Natural killer cell (primary cell): ENCODE data around the gene INPP4B. TPM values are rescaled to one million over a fixed set of nuclear protein-coding genes. Genes with fewer than 3 reads are reported as not detected.

Experiments used
- ATAC-seq, 3 donors: fragments of 150-1000 bp in 2 of 3; fragments of 200-7000 bp in 1 of 3; cut with Tn5 transposase; 1 replicate in 1 of 3; 2 replicates in 2 of 3; pipeline ENCODE4 v1.10.0; 2021; ENCODE audit warnings: mild to moderate bottlenecking in 2 of 3, moderate library complexity in 2 of 3
- DNase-seq, 2 donors: peaks; one replicate each; pipeline versions ENCODE4 v3.0.0 to v3.0.0-alpha.2; 2013 to 2021; ENCODE audit warnings: mixed read lengths in 1 of 2
- H3K27ac ChIP-seq: one replicate; pipeline ENCODE4 v1.5.1; 2013; ENCODE audit warnings: mild to moderate bottlenecking, low read length
- H3K27me3 ChIP-seq: one replicate; pipeline ENCODE4 v1.6.1; 2013; ENCODE audit warnings: low read length; ENCODE audit not compliant: control insufficient read depth, insufficient read depth
- H3K36me3 ChIP-seq: one replicate; pipeline ENCODE4 v1.6.1; 2013; ENCODE audit warnings: low read length; ENCODE audit not compliant: control insufficient read depth, insufficient read depth
- H3K4me1 ChIP-seq: one replicate; pipeline ENCODE4 v1.6.1; 2013; ENCODE audit warnings: low read length; ENCODE audit not compliant: control insufficient read depth, insufficient read depth
- H3K4me3 ChIP-seq: one replicate; pipeline ENCODE4 v1.5.1; 2013; ENCODE audit warnings: low read length
- H3K9me3 ChIP-seq: one replicate; pipeline ENCODE4 v1.6.1; 2013; ENCODE audit warnings: low read length; ENCODE audit not compliant: control insufficient read depth, insufficient read depth
- H3K27ac Mint-ChIP-seq, 2 donors: one replicate each; pipeline ENCODE4 v1.8.0; 2022; ENCODE audit warnings: mild to moderate bottlenecking in 2 of 2, mixed read lengths in 2 of 2, moderate library complexity in 1 of 2
- H3K27me3 Mint-ChIP-seq, 2 donors: one replicate each; pipeline ENCODE4 v1.8.0; 2022; ENCODE audit warnings: low read depth in 2 of 2, mixed read lengths in 2 of 2
- H3K36me3 Mint-ChIP-seq: one replicate; pipeline ENCODE4 v1.8.0; 2022; ENCODE audit warnings: mixed read lengths
- H3K4me1 Mint-ChIP-seq, 2 donors: one replicate each; pipeline ENCODE4 v1.8.0; 2022; ENCODE audit warnings: mixed read lengths in 2 of 2
- H3K4me3 Mint-ChIP-seq: one replicate; pipeline ENCODE4 v1.8.0; 2022; ENCODE audit warnings: mild to moderate bottlenecking, moderate library complexity, mixed read lengths
- H3K9me3 Mint-ChIP-seq, 2 donors: one replicate each; pipeline ENCODE4 v1.8.0; 2022; ENCODE audit warnings: mixed read lengths in 2 of 2
- WGBS: methylation state at CpG from one replicate; pipeline ENCODE4 v1.1.7; 2013; ENCODE audit warnings: missing lambda C conversion rate; ENCODE audit not compliant: insufficient coverage; 5-methylcytosine and 5-hydroxymethylcytosine counted together
- intact Hi-C: fragments of 100-400 bp; cut with micrococcal nuclease; formaldehyde crosslinking; loops from one replicate; pipeline ENCODE4 v1.14.2; 2022
- total RNA-seq, 4 donors: library from RNA; stranded (reverse); fragments of 120-200 nt in 1 of 4; gene quantifications; one replicate each; pipeline versions ENCODE4 v1.2.3 to v1.2.4, GENCODE V29; 2013 to 2022
- TF ChIP-seq, protein P1 (sequence below): fragments of 200-600 bp; IDR thresholded peaks from one replicate; pipeline ENCODE4 v1.8.0; 2022; ENCODE audit warnings: antibody characterized with exemption

Gene INPP4B
- total RNA-seq, 3 donors from 2014 or later (not counting 1 experiment from before 2014, with no cell fraction given): 2.4 to 6.2 (median 4.5) TPM

DNA sequence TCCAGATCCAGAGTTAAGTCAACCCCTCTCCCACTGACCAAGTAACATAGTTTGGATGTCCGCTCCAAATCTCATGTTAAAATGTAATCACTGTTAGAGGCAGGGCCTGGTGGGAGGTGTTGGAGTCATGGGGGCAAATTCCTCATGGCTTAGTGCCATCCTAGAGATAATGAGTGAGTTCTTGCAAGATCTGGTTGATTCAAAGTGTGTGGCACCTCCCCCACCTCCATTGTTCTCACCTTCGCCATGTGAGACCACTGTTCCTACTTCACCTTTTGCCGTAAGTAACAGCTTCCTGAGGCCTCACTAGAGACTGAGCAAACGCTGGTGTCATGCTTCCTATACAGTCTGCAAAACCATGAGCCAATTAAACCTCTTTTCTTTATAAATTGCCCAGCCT is 548.8 kb downstream of the INPP4B start:
- intact Hi-C loops: no loop called here
- Histone ChIP-seq H3K4me3 (no peak overlapping the region), H3K4me1 (no peaks in the 10 kb centered on the region), H3K36me3 (no peaks in the 10 kb centered on the region), H3K9me3 (no peaks in the 10 kb centered on the region), H3K27me3 (no peaks in the 10 kb centered on the region), H3K27ac (no peak overlapping the region)
- TF ChIP-seq, protein P1, sequence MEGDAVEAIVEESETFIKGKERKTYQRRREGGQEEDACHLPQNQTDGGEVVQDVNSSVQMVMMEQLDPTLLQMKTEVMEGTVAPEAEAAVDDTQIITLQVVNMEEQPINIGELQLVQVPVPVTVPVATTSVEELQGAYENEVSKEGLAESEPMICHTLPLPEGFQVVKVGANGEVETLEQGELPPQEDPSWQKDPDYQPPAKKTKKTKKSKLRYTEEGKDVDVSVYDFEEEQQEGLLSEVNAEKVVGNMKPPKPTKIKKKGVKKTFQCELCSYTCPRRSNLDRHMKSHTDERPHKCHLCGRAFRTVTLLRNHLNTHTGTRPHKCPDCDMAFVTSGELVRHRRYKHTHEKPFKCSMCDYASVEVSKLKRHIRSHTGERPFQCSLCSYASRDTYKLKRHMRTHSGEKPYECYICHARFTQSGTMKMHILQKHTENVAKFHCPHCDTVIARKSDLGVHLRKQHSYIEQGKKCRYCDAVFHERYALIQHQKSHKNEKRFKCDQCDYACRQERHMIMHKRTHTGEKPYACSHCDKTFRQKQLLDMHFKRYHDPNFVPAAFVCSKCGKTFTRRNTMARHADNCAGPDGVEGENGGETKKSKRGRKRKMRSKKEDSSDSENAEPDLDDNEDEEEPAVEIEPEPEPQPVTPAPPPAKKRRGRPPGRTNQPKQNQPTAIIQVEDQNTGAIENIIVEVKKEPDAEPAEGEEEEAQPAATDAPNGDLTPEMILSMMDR: no peak
- Mint-ChIP-seq H3K27ac (no peak overlapping the region), H3K9me3 (peaks cover 0 to 3% of the 10 kb centered on the region in 2 donors), H3K4me1 (no peaks in the 10 kb centered on the region), H3K36me3 (no peaks in the 10 kb centered on the region), H3K4me3 (no peak overlapping the region), H3K27me3 (no peaks in the 10 kb centered on the region)
- WGBS: 73% methylated on average over 3 of the region's 4 CpGs
- ATAC-seq (no peak), DNase-seq (no peak)

DNA sequence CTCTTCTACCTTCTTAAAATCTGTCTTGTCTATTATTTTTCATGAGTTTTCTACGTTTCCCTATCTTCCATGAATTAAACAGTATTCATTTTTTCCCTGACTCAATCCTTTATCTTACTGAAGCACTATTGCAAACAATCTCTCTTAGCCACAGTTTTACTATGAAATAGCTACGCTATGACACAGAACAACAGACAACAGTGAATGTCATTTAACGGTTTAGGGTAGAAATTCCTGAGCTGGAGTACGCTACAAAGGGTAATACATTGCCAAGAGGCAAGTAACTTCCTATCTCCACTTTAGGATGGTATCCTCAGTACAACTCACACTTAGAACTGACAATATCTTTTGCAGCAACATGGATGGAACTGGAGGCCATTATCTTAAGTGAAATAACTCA is 552.6 kb downstream of the INPP4B start:
- H3K36me3 Mint-ChIP-seq: no peaks in the 10 kb centered on the region
- Histone ChIP-seq H3K27me3 (no peaks in the 10 kb centered on the region), H3K4me3 (no peak overlapping the region), H3K27ac (no peak overlapping the region), H3K36me3 (no peaks in the 10 kb centered on the region), H3K9me3 (peaks cover 2% of the 10 kb centered on the region), H3K4me1 (no peaks in the 10 kb centered on the region)
- H3K27ac Mint-ChIP-seq: no peak overlapping the region
- no peak overlapping the region for H3K4me3 Mint-ChIP-seq
- DNase-seq (no peak), ATAC-seq (no peak)
- 99% methylated on average over 4 of the region's 4 CpGs for WGBS
- no peaks in the 10 kb centered on the region for H3K27me3 Mint-ChIP-seq
- no peaks in the 10 kb centered on the region for H3K4me1 Mint-ChIP-seq
- peaks cover 0 to 10% of the 10 kb centered on the region in 2 donors for H3K9me3 Mint-ChIP-seq
- intact Hi-C loops: no loop called here
- TF ChIP-seq, protein P1: no peak

DNA sequence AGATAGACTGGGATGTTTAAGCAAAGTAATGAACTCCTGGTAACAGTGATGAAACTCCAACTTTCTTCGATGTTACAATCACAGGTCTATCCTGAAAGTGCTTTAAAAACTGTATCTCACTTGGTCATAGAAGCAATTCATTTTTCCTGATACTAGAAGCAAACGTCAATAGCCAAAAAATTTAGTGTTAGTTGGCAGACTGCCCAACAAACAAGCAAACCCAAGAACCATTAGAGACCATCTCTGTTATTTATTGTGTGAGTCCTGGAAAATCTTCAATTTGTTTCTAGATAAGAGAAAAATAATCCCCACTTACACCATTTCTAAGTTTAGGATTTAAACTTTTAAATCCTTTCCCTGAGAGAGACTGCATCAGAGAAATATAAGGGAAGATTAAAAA is 553.9 kb downstream of the INPP4B start:
- H3K36me3 ChIP-seq: no peaks in the 10 kb centered on the region
- Mint-ChIP-seq H3K4me1 (no peaks in the 10 kb centered on the region), H3K27ac (no peak overlapping the region), H3K36me3 (no peaks in the 10 kb centered on the region), H3K4me3 (no peak overlapping the region), H3K27me3 (no peaks in the 10 kb centered on the region), H3K9me3 (peaks cover 0 to 10% of the 10 kb centered on the region in 2 donors)
- TF ChIP-seq, protein P1: no peak
- no peaks in the 10 kb centered on the region for H3K27me3 ChIP-seq
- H3K9me3 ChIP-seq: peaks cover 2% of the 10 kb centered on the region
- ATAC-seq (no peak), DNase-seq (no peak)
- intact Hi-C loops: no loop called here
- WGBS: 87% methylated on average over 1 of the region's 2 CpGs
- H3K27ac ChIP-seq: no peak overlapping the region
- no peaks in the 10 kb centered on the region for H3K4me1 ChIP-seq
- no peak overlapping the region for H3K4me3 ChIP-seq

DNA sequence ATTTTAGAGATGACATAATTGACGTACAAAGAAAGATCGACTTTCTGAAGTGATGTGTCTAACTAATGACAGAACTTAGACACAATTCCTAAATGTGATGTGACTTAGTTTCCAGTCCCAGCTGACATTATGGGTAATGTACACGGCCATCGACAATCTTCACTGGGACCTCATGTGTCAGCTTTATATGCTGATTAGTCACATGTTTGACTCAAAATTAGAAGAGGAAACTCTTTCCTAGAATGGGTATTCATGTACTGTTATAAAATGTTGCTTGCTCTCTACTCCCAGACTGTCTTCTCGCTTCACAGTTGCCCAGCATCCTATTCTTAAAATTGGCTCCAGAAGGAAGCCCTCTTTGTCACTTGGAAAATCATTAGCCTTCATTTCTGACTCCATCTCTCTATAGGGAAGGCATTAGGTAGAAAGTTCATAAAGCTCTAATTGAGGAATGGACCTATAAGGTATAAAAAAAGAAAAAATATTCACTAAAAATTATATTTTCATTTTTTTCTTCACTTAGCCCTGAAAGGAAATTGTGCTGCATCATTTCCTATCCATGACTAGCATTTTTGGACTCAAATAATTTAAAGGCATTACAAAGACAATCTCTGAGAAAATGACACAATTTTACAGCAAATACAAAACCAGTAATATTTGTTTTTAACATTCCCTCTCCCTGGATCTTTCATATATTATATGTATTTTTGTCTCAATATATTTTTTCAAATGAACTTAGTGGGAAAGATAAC is 554.6 kb downstream of the INPP4B start:
- WGBS: 76% methylated on average over 4 of the region's 5 CpGs
- Mint-ChIP-seq H3K4me1 (no peaks in the 10 kb centered on the region), H3K36me3 (no peaks in the 10 kb centered on the region), H3K9me3 (peaks cover 0 to 10% of the 10 kb centered on the region in 2 donors), H3K27me3 (no peaks in the 10 kb centered on the region), H3K4me3 (no peak overlapping the region), H3K27ac (no peak overlapping the region)
- Histone ChIP-seq H3K9me3 (peaks cover 2% of the 10 kb centered on the region), H3K27ac (no peak overlapping the region), H3K27me3 (no peaks in the 10 kb centered on the region), H3K36me3 (no peaks in the 10 kb centered on the region), H3K4me3 (no peak overlapping the region), H3K4me1 (no peaks in the 10 kb centered on the region)
- DNase-seq (no peak), ATAC-seq (no peak)
- TF ChIP-seq, protein P1: no peak
- intact Hi-C loops: no loop called here
